ENCODE results near the gene LIN54.

- TF ChIP-seq CTCF (IDR thresholded peaks at IDR 0.05) (no peak), ZFX (IDR thresholded peaks at IDR 0.05; ENCODE audit: borderline replicate concordance) (no peak)
These were observed 1.6 kb upstream of the LIN54 start for GRCh38 chr4:83012200-83012686.

Data from 22Rv1 (cell line).